HG03565 (cell line): Measurements from ENCODE around the gene NDUFV3.
"Not testable (repeated sequence)": the region's sequence is repeated elsewhere in the genome, so short reads cannot be mapped to it uniquely, and the experiment has no call there.

ENCODE experiments used
- ATAC-seq: cut with Tn5 transposase; IDR thresholded peaks from one replicate; pipeline ENCODE4 v1.9.1; 2021; ENCODE audit warnings: mild to moderate bottlenecking, moderate library complexity; ENCODE audit not compliant: unreplicated experiment

Gene NDUFV3

GRCh38 chr21:42892931-42893755 lies at the start of gene NDUFV3:
Gene NDUFV3 (plus strand): TSS chr21:42893309. CDS start chr21:42893334, 25 bp downstream.
- peak; percentile 86 for ATAC-seq

GRCh38 chr21:42844411-42845113 lies 48.5 kb upstream of the NDUFV3 start:
- no peak for ATAC-seq

- no peak for ATAC-seq
These were observed 47.7 kb upstream of the NDUFV3 start for GRCh38 chr21:42845296-42845965.

- no peak for ATAC-seq
These were observed 46.9 kb upstream of the NDUFV3 start for GRCh38 chr21:42846221-42846620.

GRCh38 chr21:42847051-42847707 lies 45.9 kb upstream of the NDUFV3 start:
- no peak for ATAC-seq

- ATAC-seq: no peak
These were observed 45.4 kb upstream of the NDUFV3 start for GRCh38 chr21:42847726-42848125.

GRCh38 chr21:42848144-42848931 lies 44.8 kb upstream of the NDUFV3 start:
- ATAC-seq: not testable (repeated sequence)

GRCh38 chr21:42848932-42849758 lies 44.0 kb upstream of the NDUFV3 start:
- ATAC-seq: no peak

- ATAC-seq: no peak
These were observed 43.2 kb upstream of the NDUFV3 start for GRCh38 chr21:42849759-42850412.

- no peak for ATAC-seq
These were observed 42.6 kb upstream of the NDUFV3 start for GRCh38 chr21:42850463-42850862.

GRCh38 chr21:42850866-42851391 lies 42.2 kb upstream of the NDUFV3 start:
- no peak for ATAC-seq

GRCh38 chr21:42851812-42852665 lies 41.1 kb upstream of the NDUFV3 start:
- ATAC-seq: no peak

GRCh38 chr21:42852925-42853570 lies 40.1 kb upstream of the NDUFV3 start:
- ATAC-seq: no peak

GRCh38 chr21:42853621-42854020 lies 39.5 kb upstream of the NDUFV3 start:
- ATAC-seq: no peak

GRCh38 chr21:42854246-42855010 lies 38.7 kb upstream of the NDUFV3 start:
- ATAC-seq: no peak

GRCh38 chr21:42855171-42855936 lies 37.8 kb upstream of the NDUFV3 start:
- no peak for ATAC-seq
